Left ventricle myocardium inferior (tissue), 1 donor: ENCODE results near the gene GALR2. TPM values are rescaled to one million over a fixed set of nuclear protein-coding genes. Genes with fewer than 3 reads are reported as not detected.

Experiments
- DNase-seq: peaks from one replicate; pipeline ENCODE4 v3.0.0-alpha.2; 2020
- H3K27ac ChIP-seq: fragments of 200-600 bp; replicated peaks from 2 replicates; pipeline ENCODE4 v1.8.0; 2021
- H3K27me3 ChIP-seq: fragments of 200-600 bp; 2 replicates; pipeline ENCODE4 v1.8.0; 2021; ENCODE audit warnings: low read depth
- H3K36me3 ChIP-seq: fragments of 200-600 bp; 2 replicates; pipeline ENCODE4 v1.8.0; 2021
- H3K4me1 ChIP-seq: fragments of 200-600 bp; 2 replicates; pipeline ENCODE4 v1.8.0; 2021
- H3K4me3 ChIP-seq: fragments of 200-600 bp; 2 replicates; pipeline ENCODE4 v1.8.0; 2021; ENCODE audit warnings: mild to moderate bottlenecking, moderate library complexity
- H3K9me3 ChIP-seq: fragments of 200-600 bp; replicated peaks from 2 replicates; pipeline ENCODE4 v1.8.0; 2021
- CTCF ChIP-seq: fragments of 200-600 bp; IDR thresholded peaks from 2 replicates; pipeline ENCODE4 v1.8.0; 2021; ENCODE audit warnings: antibody characterized with exemption, mild to moderate bottlenecking, borderline replicate concordance
- intact Hi-C: fragments of 100-400 bp; cut with micrococcal nuclease; formaldehyde crosslinking; loops from one replicate; pipeline ENCODE4 v1.11.0; 2022
- total RNA-seq: library from RNA; stranded (reverse); fragmentation: NEBNext Ultra II Directional; extraction: Animal tissue kit (Norgen Biotek cat#: 25700); gene quantifications from one replicate; pipeline ENCODE4 v1.2.1, GENCODE V29; 2021
- donor health status: DM: no; HTN: yes; CAD: no; lungs with severe emphysema.

The GALR2 gene
- total RNA-seq, 1 donor from 2014 or later: not detected

DNA sequence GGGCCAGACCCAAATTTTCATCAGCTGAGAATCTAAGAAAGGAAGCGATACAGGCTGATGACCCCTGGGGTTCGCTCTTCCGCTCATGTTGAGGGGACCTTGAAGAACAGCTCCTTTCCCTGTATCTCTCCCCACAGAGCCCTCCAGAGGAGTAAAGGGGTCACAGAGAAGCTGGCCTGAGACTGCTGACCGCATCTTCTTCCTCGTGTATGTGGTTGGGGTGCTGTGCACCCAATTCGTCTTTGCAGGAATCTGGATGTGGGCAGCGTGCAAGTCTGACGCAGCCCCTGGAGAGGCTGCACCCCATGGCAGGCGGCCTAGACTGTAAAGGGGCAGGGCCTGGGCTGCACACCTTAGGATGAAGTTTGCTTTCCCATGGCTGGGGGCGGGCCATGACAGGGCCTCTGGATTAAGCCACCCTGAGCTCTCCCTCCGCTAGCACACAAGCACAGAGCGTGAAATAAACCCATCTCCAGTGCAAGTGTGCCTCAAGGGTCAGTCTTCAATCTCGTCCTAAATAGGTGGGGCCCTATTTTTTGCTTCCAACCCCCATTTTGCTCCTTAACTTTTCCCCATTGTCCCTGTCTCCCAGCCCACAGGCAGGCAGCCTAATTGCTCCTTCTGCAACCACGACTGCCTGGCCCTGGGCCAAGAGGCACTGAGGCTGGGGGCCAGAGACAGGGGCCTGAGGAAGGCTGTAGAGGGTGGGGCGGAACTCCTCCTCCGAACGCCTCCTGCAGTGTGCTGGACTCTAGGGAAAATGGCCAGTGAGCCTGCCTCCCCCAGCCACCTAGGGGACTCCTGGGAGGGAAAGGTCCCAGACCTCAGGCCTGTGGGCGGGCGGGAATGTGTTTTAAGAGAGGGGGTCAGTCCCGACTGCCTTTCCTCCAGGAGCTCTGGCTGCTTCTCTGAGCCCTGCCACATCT is 8.0 kb downstream of the GALR2 start:
- DNase-seq: no peak
- Histone ChIP-seq H3K36me3 (peaks cover 45% of the 10 kb centered on the region), H3K27ac (no peak overlapping the region), H3K4me3 (no peak overlapping the region), H3K9me3 (no peaks in the 10 kb centered on the region), H3K27me3 (peaks cover 25% of the 10 kb centered on the region), H3K4me1 (peaks cover 17% of the 10 kb centered on the region)
- intact Hi-C loops: no loop called here
- no peak for TF ChIP-seq CTCF

DNA sequence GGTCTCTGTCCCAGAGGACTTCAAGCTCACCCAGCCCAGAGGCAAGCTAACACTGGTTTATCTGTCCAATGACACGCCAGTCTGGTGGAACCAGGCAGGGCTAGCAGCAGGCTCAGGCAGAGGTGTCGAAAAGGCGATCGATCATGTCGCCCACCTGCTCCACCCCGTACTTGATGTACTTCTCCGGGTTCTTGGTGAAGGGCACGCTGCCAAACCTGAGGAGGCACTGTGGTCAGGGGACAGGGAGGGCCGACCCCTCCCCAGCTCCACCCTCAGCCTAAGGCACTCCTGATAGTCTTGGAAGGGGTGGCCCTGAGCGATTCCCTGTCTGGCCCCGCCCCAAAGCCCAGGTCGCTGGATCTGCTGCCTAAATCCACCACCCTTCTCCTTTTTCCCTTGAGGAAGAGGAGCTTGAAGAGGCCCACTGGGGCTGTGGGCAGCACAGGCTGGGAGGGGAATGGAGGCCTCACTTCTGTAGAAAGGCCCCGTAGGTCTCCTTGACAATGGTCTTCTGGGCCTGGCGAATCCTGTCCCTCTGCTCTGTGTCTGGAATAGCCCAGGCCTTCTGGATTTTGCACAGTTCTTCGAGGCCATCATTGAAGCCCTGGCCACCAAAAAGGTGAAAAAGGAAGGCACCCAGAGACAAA is 9.1 kb downstream of the GALR2 start:
- no peak overlapping the region for H3K27ac ChIP-seq
- H3K36me3 ChIP-seq: peaks cover 56% of the 10 kb centered on the region
- H3K4me1 ChIP-seq: peaks cover 17% of the 10 kb centered on the region
- TF ChIP-seq CTCF: no peak
- H3K4me3 ChIP-seq: no peak overlapping the region
- H3K27me3 ChIP-seq: peaks cover 14% of the 10 kb centered on the region
- no peaks in the 10 kb centered on the region for H3K9me3 ChIP-seq
- no peak for DNase-seq
- intact Hi-C loops: no loop called here

- intact Hi-C loops: no loop called here
- DNase-seq: no peak
- TF ChIP-seq CTCF: no peak
- no peaks in the 10 kb centered on the region for H3K9me3 ChIP-seq
- peaks cover 71% of the 10 kb centered on the region for H3K36me3 ChIP-seq
- peaks cover 14% of the 10 kb centered on the region for H3K4me1 ChIP-seq
- H3K4me3 ChIP-seq: no peak overlapping the region
- H3K27ac ChIP-seq: no peak overlapping the region
- no peaks in the 10 kb centered on the region for H3K27me3 ChIP-seq
These were observed 10.6 kb downstream of the GALR2 start for GRCh38 chr17:76085066-76085730.

- Histone ChIP-seq H3K27ac (no peak overlapping the region), H3K36me3 (peaks cover 78% of the 10 kb centered on the region), H3K9me3 (no peaks in the 10 kb centered on the region), H3K27me3 (no peaks in the 10 kb centered on the region), H3K4me3 (no peak overlapping the region), H3K4me1 (peaks cover 9% of the 10 kb centered on the region)
- no peak for TF ChIP-seq CTCF
- DNase-seq: no peak
- intact Hi-C loops: no loop called here
These were observed 11.3 kb downstream of the GALR2 start for GRCh38 chr17:76085731-76086366.

- Histone ChIP-seq H3K27ac (no peak overlapping the region), H3K4me1 (peaks cover 9% of the 10 kb centered on the region), H3K27me3 (no peaks in the 10 kb centered on the region), H3K9me3 (no peaks in the 10 kb centered on the region), H3K4me3 (no peak overlapping the region), H3K36me3 (peaks cover 83% of the 10 kb centered on the region)
- no peak for TF ChIP-seq CTCF
- intact Hi-C loops: no loop called here
- DNase-seq: no peak
These were observed 11.8 kb downstream of the GALR2 start for GRCh38 chr17:76086384-76086783.
